Psoas muscle (tissue), 8 donors: ENCODE results near the gene PLEK2. TPM values are rescaled to one million over a fixed set of nuclear protein-coding genes. Genes with fewer than 3 reads are reported as not detected.
"Not testable (repeated sequence)": the region's sequence is repeated elsewhere in the genome, so short reads cannot be mapped to it uniquely, and the experiment has no call there.

Source experiments
- ATAC-seq, 4 donors: fragments of 200-7000 bp; cut with Tn5 transposase; one replicate each; pipeline ENCODE4 v1.9.1; 2020; ENCODE audit warnings: moderate library complexity in 3 of 4, mild to moderate bottlenecking in 2 of 4
- DNase-seq, 2 donors: peaks; one replicate each; pipeline ENCODE4 v3.0.0-alpha.2; 2020
- H3K27ac ChIP-seq: fragments of 200-600 bp; one replicate; pipeline ENCODE4 v1.8.0; 2022
- H3K27me3 ChIP-seq, 3 donors: fragments of 200-600 bp in 1 of 3; one replicate each; pipeline versions ENCODE4 v1.6.1 to v1.8.0; 2013 to 2022; ENCODE audit warnings: low read length in 2 of 3, mild to moderate bottlenecking in 2 of 3, moderate library complexity in 1 of 3; ENCODE audit not compliant: insufficient read depth in 3 of 3
- H3K36me3 ChIP-seq, 2 donors: fragments of 200-600 bp in 1 of 2; one replicate each; pipeline versions ENCODE4 v1.6.1 to v1.8.0; 2013 to 2022; ENCODE audit warnings: low read depth in 1 of 2, mild to moderate bottlenecking in 1 of 2, moderate library complexity in 1 of 2; ENCODE audit not compliant: insufficient read depth in 1 of 2
- H3K4me1 ChIP-seq: fragments of 200-600 bp; one replicate; pipeline ENCODE4 v1.8.0; 2022
- H3K4me3 ChIP-seq: fragments of 200-600 bp; one replicate; pipeline ENCODE4 v1.8.0; 2022; ENCODE audit warnings: mild to moderate bottlenecking
- H3K9me3 ChIP-seq: fragments of 200-600 bp; one replicate; pipeline ENCODE4 v1.8.0; 2022
- WGBS, 3 donors: extraction: QIAGEN DNeasy Blood & Tissue Kit; methylation state at CpG; one replicate each; pipeline versions ENCODE4 v1.1.6 to v1.1.7; 2013; 5-methylcytosine and 5-hydroxymethylcytosine counted together
- intact Hi-C, 2 donors: fragments of 100-400 bp; cut with DNase I; formaldehyde crosslinking; loops; one replicate each; pipeline versions ENCODE4 v1.11.0 to v1.14.2; 2022
- polyA plus RNA-seq, 3 donors: library from polyadenylated mRNA; stranded (reverse); fragments of 200-250 nt; gene quantifications; one replicate each; pipeline ENCODE4 v1.2.3, GENCODE V29; 2013
- total RNA-seq, 4 donors: library from RNA; stranded (reverse); fragmentation: NEBNext Ultra II Directional in 2 of 4; extraction: Animal tissue kit (Norgen Biotek cat#: 25700) in 2 of 4; gene quantifications; one replicate each; pipeline versions ENCODE4 v1.2.1 to v1.2.4, GENCODE V29; 2021 to 2023
- TF ChIP-seq, protein P1 (sequence below): fragments of 200-600 bp; IDR thresholded peaks from one replicate; pipeline ENCODE4 v1.8.0; 2022; ENCODE audit warnings: antibody characterized with exemption
- donor health status: healthy with polysubstance abuse.
- donor health status: DM: no; HTN: no; CAD: no; lungs with moderate emphysema.
- donor health status: Bipolar disorder and iron deficiency.
- donor health status: healthy.
- donor health status: DM: yes; HTN: yes; CAD: no.
- donor health status: DM: no; HTN: no; CAD: no.
- donor health status: DM: no; HTN: no; CAD: no.
- donor health status: DM: yes; HTN: yes; CAD: no.

The PLEK2 gene
- total and polyA plus RNA-seq, 7 donors = 0.05 to 2.1 (median 0.68) TPM; not detected in 3

DNA sequence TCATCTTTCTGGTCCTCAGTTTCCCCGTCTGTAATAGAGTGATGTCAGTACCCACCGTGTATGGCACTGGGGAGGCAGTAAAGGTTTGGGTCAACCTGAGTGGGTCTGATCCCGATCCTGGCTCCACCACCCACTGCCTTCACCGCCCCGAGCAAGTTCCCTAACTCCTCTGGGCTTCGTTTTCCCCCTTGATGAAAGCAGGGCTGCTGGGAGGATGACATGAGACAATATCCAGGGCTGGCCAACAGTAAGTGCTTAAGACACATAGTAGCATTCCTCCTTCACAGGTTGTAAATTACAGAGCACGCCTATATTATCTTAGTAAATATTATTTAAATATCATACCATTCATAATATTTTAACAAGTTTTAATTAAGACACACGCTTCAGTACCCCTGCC lies 595 bp downstream of the PLEK2 start:
- no peaks in the 10 kb centered on the region for H3K9me3 ChIP-seq
- no peak for DNase-seq
- intact Hi-C loops = no loop called here
- H3K27me3 ChIP-seq = peaks cover 0 to 21% (median 8%) of the 10 kb centered on the region in 3 donors
- 46 to 53% (median 49%) methylated on average over 8 of the region's 8 CpGs for WGBS, 3 donors
- TF ChIP-seq, protein P1, sequence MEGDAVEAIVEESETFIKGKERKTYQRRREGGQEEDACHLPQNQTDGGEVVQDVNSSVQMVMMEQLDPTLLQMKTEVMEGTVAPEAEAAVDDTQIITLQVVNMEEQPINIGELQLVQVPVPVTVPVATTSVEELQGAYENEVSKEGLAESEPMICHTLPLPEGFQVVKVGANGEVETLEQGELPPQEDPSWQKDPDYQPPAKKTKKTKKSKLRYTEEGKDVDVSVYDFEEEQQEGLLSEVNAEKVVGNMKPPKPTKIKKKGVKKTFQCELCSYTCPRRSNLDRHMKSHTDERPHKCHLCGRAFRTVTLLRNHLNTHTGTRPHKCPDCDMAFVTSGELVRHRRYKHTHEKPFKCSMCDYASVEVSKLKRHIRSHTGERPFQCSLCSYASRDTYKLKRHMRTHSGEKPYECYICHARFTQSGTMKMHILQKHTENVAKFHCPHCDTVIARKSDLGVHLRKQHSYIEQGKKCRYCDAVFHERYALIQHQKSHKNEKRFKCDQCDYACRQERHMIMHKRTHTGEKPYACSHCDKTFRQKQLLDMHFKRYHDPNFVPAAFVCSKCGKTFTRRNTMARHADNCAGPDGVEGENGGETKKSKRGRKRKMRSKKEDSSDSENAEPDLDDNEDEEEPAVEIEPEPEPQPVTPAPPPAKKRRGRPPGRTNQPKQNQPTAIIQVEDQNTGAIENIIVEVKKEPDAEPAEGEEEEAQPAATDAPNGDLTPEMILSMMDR = no peak
- no peak overlapping the region for H3K27ac ChIP-seq
- no peak for ATAC-seq
- no peaks in the 10 kb centered on the region for H3K36me3 ChIP-seq
- H3K4me3 ChIP-seq = peak overlapping the region; percentile 61
- H3K4me1 ChIP-seq = no peaks in the 10 kb centered on the region

DNA sequence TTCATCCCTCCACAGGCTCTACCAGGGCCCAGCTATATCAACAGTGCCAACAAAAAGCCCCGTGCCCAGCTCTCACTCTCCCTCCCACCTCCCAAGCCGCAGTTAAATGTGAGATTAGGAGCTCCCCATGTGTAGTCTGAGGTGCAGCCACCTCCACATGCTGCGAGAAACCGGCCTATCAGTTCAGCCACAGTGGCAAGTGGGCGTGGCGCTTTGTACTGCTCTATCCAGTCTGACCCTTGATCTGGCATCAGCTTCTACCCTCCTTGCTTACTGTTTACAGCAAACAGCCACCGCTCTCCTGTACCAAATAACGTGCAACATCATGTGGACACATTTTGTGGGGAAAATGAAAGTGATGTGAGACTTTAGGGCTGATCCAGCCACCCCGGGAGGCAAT lies 1.7 kb downstream of the PLEK2 start:
- Histone ChIP-seq H3K4me1 (no peaks in the 10 kb centered on the region), H3K9me3 (no peaks in the 10 kb centered on the region), H3K4me3 (no peak overlapping the region), H3K27me3 (peaks cover 0 to 21% (median 8%) of the 10 kb centered on the region in 3 donors), H3K36me3 (no peaks in the 10 kb centered on the region), H3K27ac (no peak overlapping the region)
- intact Hi-C loops = no loop called here
- DNase-seq (no peak), ATAC-seq (no peak)
- WGBS, 3 donors = 79 to 86% (median 83%) methylated on average over 9 of the region's 9 CpGs
- TF ChIP-seq, protein P1 = no peak

DNA sequence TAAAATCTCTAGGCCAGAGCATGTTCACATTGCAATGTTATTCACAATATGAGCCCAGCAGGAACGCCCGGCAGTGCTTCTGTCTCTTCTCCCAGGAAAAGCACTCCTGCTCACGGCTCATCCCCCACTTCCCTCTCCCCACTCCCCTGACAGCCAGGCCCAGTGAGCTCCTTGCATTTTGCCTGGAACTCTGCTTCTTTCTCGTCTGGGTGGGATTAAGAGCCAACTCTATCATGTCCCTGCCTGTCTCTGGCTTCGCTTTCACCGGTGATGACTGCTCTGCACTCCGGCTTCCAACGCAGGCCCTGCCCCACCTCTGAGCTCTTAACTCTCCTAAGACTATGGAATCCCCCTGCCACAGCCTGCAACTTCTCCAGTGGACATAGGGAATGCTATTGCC lies 2.5 kb downstream of the PLEK2 start:
- TF ChIP-seq, protein P1 = no peak
- Histone ChIP-seq H3K4me3 (no peak overlapping the region), H3K9me3 (no peaks in the 10 kb centered on the region), H3K27me3 (peaks cover 0 to 21% (median 8%) of the 10 kb centered on the region in 3 donors), H3K27ac (no peak overlapping the region), H3K36me3 (no peaks in the 10 kb centered on the region), H3K4me1 (no peaks in the 10 kb centered on the region)
- 79 to 84% (median 80%) methylated on average over 8 of the region's 8 CpGs for WGBS, 3 donors
- intact Hi-C loops = no loop called here
- ATAC-seq (no peak), DNase-seq (no peak)

DNA sequence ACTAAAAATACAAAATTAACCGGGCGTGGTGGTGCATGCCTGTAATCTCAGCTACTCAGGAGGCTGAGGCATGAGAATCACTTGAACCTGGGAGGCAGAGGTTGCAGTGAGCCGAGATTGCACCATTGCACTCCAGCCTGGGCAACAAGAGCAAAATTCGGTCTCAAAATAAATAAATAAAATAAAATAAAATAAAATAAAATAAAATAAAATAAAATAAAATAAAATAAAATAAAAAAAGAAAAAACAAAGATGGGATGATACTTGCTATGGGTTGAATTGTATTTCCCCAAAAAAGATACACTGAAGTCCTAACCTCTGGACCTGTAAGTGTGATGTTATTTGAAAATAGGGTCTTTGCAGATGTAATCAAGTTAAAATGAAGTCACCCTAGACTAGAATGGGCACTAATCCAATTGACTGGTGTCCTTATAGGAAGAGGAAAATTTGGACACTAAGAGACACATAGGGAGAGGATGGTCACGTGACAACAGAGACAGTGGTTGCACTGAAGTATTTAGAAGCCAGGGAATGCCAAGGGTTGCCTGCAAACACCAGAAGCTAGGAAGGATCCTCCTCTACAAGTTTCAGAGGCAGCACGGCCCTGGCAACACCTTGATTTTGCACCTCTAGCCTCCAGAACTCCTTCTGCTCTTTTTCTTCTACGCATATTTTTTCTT lies 3.7 kb downstream of the PLEK2 start:
- ATAC-seq, H3K4me1 ChIP-seq, H3K36me3 ChIP-seq, DNase-seq, H3K9me3 ChIP-seq, H3K27ac ChIP-seq, intact Hi-C loops, H3K4me3 ChIP-seq: not testable (repeated sequence)
- WGBS, 3 donors = 81 to 91% (median 82%) methylated on average over 7 of the region's 7 CpGs
- peaks cover 0 to 21% (median 8%) of the 10 kb centered on the region in 3 donors for H3K27me3 ChIP-seq

DNA sequence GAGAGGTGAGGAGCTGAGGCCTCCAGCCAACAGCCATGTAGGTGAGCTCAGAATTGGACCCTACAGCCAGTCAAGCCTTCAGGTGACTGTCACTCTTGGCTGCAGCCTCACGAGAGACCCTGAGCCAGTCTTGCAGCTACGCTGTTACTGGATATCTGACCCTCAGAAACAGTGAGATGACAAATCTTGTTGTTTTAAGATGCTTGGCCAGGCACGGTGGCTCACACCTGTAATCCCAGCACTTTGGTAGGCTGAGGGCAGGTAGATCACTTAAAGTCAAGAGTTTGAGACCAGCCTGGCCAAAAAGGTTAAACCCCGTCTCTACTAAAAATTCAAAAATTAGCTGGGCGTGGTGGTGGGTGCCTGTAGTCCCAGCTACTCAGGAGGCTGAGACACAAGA lies 6.2 kb downstream of the PLEK2 start:
- Histone ChIP-seq H3K9me3 (no peaks in the 10 kb centered on the region), H3K4me1 (no peaks in the 10 kb centered on the region), H3K27me3 (peaks cover 0 to 4% (median 2%) of the 10 kb centered on the region in 3 donors), H3K4me3 (no peak overlapping the region), H3K36me3 (no peaks in the 10 kb centered on the region), H3K27ac (no peak overlapping the region)
- WGBS, 3 donors = 88 to 93% (median 91%) methylated on average over 5 of the region's 5 CpGs
- DNase-seq (no peak), ATAC-seq (no peak)
- TF ChIP-seq, protein P1 = no peak
- intact Hi-C loops = no loop called here
